ENCODE data around the gene GABARAP.

GABARAP gene

DNA sequence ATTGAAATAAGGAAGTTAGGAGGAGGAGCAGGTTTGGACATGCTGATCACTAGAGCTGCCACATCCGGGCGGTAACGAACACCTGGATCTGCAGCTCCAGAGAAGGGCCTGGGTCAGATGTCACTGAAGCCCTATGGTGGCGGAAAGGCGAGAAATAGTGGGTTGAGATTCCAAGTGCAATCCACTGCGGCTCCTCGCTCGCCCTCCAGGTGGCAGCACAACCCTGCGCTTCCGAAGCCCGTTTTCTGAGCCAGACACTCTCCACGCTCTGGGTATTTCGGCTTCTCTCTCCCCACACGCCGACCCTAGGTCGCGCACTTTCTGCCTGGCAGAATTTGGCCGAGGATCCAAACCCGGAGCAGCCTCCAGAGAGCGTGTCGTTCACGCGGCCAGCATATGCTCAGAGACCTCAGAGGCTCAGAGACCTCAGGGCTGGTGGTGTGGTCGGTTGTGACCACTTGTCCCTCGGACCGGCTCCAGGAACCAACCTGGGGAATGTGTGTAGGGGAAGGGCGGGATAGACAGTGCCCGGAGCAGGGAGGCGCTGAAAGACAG is 38.3 kb upstream of the GABARAP start (continued):
- TF ChIP-seq PATZ1 (tag by site-specific recombination; IDR thresholded peaks at IDR 0.05) = no peak; the same call in 1 of the 2 replicates
- peak; percentile 50 for TF ChIP-seq ZNF366 (tag by site-specific recombination; conservative IDR thresholded peaks at IDR 0.05)
- no peak for TF ChIP-seq ZNF473 (tag by site-specific recombination; IDR thresholded peaks at IDR 0.05)
- peak; percentile 41; the same call in 1 of the 2 replicates for TF ChIP-seq ZBTB8A (tag by site-specific recombination; IDR thresholded peaks at IDR 0.05)
- no peak for TF ChIP-seq ZNF174 (tag by site-specific recombination; IDR thresholded peaks at IDR 0.05)
- 0 out of 2 replicates have a peak, but pooled peaks have one; percentile 53 for TF ChIP-seq ZNF501 (tag by site-specific recombination; IDR thresholded peaks at IDR 0.05)
- no peak for TF ChIP-seq ZNF416 (tag by site-specific recombination; IDR thresholded peaks at IDR 0.05)
- TF ChIP-seq, protein P1, sequence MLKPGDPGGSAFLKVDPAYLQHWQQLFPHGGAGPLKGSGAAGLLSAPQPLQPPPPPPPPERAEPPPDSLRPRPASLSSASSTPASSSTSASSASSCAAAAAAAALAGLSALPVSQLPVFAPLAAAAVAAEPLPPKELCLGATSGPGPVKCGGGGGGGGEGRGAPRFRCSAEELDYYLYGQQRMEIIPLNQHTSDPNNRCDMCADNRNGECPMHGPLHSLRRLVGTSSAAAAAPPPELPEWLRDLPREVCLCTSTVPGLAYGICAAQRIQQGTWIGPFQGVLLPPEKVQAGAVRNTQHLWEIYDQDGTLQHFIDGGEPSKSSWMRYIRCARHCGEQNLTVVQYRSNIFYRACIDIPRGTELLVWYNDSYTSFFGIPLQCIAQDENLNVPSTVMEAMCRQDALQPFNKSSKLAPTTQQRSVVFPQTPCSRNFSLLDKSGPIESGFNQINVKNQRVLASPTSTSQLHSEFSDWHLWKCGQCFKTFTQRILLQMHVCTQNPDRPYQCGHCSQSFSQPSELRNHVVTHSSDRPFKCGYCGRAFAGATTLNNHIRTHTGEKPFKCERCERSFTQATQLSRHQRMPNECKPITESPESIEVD (tag by site-specific recombination; IDR thresholded peaks at IDR 0.05) = no peak
- TF ChIP-seq ZEB2 (tag by site-specific recombination; IDR thresholded peaks at IDR 0.05) = peak; percentile 74
- no peak for TF ChIP-seq ZNF354C (tag by site-specific recombination; IDR thresholded peaks at IDR 0.05; ENCODE audit: borderline replicate concordance, low read depth)
- TF ChIP-seq, protein P2, sequence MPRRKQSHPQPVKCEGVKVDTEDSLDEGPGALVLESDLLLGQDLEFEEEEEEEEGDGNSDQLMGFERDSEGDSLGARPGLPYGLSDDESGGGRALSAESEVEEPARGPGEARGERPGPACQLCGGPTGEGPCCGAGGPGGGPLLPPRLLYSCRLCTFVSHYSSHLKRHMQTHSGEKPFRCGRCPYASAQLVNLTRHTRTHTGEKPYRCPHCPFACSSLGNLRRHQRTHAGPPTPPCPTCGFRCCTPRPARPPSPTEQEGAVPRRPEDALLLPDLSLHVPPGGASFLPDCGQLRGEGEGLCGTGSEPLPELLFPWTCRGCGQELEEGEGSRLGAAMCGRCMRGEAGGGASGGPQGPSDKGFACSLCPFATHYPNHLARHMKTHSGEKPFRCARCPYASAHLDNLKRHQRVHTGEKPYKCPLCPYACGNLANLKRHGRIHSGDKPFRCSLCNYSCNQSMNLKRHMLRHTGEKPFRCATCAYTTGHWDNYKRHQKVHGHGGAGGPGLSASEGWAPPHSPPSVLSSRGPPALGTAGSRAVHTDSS (tag by site-specific recombination; IDR thresholded peaks at IDR 0.05) = no peak
- no peak for TF ChIP-seq AEBP2 (tag by site-specific recombination; IDR thresholded peaks at IDR 0.05; ENCODE audit: borderline replicate concordance)
- TF ChIP-seq ZNF624 (tag by site-specific recombination; IDR thresholded peaks at IDR 0.05) = no peak
- TF ChIP-seq BCL6B (tag by site-specific recombination; IDR thresholded peaks at IDR 0.05) = no peak
- TF ChIP-seq KLF17 (tag by site-specific recombination; IDR thresholded peaks at IDR 0.05) = peak; percentile 56; the same call in 1 of the 2 replicates
- no peak for TF ChIP-seq SCRT1 (tag by site-specific recombination; IDR thresholded peaks at IDR 0.05; ENCODE audit: borderline replicate concordance)
- no peak for TF ChIP-seq ZNF19 (tag by site-specific recombination; IDR thresholded peaks at IDR 0.05; ENCODE audit: low read depth)
- peak; percentile 80 for TF ChIP-seq ZBTB20 (tag by site-specific recombination; IDR thresholded peaks at IDR 0.05)
